C4-2B (cell line): ENCODE results near the gene PPP1R14D.

Source experiments
- ZFX ChIP-seq: fragments of 450-650 bp; IDR thresholded peaks from 2 replicates; pipeline ENCODE4 v1.6.1; 2017
- TF ChIP-seq, protein P1 (sequence below): fragments of 450-650 bp; conservative IDR thresholded peaks from 2 replicates; pipeline ENCODE4 v1.5.1; 2017; ENCODE audit warnings: mild to moderate bottlenecking

DNA sequence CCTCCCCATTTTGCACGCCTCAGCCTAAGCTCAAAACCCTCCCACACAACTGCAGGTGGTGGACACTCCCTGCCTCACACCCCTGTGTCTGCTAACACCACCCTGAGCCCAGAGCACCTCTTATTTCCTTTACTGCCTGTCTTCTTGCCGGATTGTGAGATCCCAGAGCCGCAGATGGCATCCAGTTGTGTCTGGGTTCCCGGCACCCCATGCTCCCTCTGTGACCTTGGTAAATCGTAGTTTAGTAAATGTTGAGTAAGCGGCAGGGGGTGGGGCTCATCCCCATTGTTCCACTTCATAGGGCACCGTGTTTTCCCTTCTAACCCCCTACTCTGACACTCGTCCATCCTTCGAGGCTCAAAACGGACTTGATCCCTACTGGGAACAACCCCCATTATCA, 30.2 kb upstream of the PPP1R14D start:
- TF ChIP-seq, protein P1, sequence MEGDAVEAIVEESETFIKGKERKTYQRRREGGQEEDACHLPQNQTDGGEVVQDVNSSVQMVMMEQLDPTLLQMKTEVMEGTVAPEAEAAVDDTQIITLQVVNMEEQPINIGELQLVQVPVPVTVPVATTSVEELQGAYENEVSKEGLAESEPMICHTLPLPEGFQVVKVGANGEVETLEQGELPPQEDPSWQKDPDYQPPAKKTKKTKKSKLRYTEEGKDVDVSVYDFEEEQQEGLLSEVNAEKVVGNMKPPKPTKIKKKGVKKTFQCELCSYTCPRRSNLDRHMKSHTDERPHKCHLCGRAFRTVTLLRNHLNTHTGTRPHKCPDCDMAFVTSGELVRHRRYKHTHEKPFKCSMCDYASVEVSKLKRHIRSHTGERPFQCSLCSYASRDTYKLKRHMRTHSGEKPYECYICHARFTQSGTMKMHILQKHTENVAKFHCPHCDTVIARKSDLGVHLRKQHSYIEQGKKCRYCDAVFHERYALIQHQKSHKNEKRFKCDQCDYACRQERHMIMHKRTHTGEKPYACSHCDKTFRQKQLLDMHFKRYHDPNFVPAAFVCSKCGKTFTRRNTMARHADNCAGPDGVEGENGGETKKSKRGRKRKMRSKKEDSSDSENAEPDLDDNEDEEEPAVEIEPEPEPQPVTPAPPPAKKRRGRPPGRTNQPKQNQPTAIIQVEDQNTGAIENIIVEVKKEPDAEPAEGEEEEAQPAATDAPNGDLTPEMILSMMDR, result no peak
- no peak for TF ChIP-seq ZFX
